ENCODE measurements around the gene PITX1.

PITX1 gene

DNA sequence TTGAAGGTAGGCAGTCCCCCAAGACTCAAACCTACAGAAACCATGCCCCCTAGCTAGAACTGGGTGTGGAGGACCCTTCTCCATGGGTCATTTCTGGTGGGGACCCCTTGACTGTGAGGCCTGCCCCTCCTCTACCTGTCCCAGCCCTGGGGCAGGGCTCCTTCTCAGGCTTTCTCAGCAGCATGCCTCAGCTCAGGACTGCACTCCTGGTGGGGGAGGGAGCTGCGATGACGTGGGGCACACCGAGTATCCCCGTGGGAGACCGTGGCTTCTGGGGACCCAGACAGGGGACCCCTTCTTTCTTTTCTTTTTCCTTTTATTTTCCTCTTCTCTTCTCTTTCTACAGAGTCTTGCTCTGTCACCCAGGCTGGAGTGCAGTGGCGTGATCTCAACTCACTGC lies 27.0 kb upstream of the PITX1 start:
- DNase-seq = no peak

DNA sequence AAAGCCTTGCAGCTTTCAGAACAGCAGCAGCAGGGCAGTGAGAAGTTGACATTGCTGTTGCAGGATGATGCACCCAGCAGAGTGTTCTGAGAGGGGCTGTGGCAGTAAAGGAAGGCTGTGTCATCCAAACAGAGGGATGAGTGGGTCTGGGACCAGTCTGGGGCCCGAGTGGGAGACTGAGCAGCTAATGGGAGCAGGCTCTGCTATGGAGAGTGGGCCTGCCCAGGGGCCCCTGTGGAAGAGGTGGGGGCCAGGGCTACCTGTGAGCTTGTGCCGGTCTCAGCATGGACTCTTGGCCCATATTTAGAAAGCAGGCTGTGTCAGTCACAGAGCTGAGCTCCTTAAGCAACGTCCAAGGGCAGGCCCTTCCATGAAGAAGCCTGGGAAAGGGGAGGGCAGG lies 26.0 kb upstream of the PITX1 start:
- DNase-seq = no peak

DNA sequence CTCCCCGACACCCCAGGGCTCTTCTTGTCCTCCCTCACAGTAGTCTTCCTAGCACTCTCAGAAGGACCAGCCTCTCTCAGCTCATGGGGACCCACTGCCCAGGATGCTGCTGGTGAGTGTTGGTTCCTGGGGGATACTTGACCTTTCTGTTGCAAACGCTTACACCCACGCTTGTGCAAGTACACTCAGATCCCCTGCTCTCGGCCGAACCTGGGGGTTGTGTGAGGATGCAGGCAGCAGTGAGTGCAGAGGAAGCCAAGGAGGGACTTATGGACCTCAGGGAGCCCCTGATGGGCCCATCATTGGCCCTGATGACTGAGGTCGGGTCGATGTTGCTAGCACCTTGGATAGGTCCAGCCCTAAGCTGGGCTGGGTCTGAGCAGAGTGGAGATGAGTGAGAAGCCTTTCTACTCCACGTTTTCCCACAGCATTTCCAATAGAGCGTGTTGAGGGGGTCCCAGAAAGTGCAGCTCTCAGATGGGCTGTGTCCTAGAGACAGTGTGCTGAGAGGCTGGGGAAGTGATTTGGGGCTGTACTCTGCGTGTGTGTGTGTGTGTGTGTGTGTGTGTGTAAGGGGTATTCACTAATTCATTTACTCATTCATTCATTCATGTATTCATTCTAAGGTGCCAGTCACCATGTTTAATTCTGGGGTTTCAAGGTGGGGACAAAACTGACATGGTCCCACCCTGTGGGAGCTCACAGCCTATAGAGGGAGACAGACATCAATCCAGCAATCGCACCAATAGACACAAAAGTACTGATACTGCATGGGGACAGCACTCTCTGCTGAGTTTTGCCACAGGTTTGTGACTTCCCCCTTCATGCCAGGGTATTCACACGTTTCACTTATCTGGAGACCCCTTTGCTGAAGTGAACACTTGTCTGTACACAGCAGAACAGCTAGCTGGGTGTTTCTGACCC lies 25.2 kb upstream of the PITX1 start:
- DNase-seq = no peak

DNA sequence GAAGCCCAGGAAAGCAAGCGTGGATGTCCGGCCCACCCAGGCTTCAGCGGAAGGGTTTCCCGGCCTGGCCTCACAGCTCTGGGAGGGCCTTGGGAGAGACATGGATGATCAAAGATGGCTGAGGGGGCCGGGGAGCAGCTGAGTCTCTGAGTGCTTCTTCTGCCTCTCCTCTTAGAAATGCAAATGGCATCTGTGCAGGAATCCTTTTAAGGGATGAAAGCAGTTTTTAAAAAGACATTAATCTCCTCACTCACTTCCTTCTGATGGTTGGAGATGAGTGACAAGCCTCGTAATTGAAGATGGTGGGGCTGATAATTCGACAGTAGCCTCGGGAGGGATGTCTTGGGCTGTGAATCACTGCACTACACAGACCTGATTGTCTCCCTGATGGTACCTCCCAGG lies 24.3 kb upstream of the PITX1 start:
- DNase-seq = no peak

- no peak for DNase-seq
These were observed 23.2 kb upstream of the PITX1 start for GRCh38 chr5:135057233-135057632.

GRCh38 chr5:135056316-135057030 lies 22.4 kb upstream of the PITX1 start:
- no peak for DNase-seq

GRCh38 chr5:135055396-135055795 lies 21.4 kb upstream of the PITX1 start:
- no peak for DNase-seq

DNA sequence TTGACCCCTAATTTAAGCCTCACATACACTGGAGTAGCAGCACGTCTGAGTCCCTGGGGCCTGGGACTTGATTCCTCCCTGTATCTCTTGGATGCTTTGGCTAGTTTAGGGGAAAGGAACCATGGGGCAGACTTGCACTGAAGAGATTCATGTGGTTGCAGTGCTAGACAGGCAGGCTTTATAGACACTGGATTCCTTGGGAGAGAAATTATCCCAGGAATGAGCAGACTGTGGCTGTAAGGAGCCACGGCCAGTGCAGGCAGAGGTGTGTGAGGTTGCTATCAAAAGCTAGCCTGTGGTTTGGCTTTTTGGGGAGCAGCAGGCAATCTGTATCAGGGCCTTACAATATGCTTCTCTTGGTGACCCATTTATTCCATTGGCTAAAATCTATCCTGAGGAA lies 20.5 kb upstream of the PITX1 start:
- DNase-seq = no peak

- no peak for DNase-seq
These were observed 20.0 kb upstream of the PITX1 start for GRCh38 chr5:135053989-135054388.

DNA sequence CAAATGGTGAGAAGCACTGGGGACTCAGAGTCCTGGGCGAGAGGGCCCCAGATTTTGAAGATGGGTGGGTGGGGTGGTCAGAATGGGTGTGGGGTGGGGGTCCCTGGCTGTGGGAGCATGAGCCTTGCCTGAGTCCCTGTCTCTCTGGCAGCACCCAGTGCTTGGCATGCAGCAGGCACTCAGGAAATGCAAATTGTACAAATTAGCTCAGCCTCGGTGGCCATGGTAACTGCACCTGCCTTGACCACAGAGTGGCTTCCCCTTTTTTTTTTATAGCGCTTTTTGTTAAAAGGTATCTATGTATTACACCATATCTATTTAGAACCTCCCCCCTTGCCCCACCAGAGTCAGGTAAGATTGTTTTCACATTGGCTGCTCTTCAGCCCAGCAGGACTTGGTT lies 19.2 kb upstream of the PITX1 start:
- DNase-seq = no peak

- no peak for DNase-seq
These were observed 18.6 kb upstream of the PITX1 start for GRCh38 chr5:135052511-135053145.

DNA sequence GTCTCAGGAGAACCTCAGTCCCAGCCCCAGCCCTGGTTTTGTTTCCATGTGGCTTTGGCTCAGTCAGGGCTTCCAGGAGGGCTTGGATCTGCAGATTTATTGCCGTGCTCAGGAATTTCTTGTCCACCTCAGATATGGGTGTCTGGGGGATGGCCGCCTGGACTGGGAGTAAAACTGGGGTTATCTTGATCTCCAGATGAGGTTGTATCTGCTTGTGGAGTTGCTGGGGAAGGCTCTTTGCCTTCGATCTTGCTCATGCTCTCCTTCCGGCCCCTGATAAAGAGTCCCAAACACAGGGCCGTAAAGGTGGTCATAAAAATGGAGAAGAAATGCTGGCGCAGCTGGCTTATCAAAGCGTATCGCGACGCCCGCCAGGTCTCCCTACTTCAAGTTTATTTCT lies 17.8 kb upstream of the PITX1 start:
- no peak for DNase-seq

- DNase-seq = no peak
These were observed 17.4 kb upstream of the PITX1 start for GRCh38 chr5:135051399-135051798.

- DNase-seq = no peak
These were observed 16.3 kb upstream of the PITX1 start for GRCh38 chr5:135050244-135050767.

GRCh38 chr5:135048930-135049329 lies 14.9 kb upstream of the PITX1 start:
- no peak for DNase-seq

DNA sequence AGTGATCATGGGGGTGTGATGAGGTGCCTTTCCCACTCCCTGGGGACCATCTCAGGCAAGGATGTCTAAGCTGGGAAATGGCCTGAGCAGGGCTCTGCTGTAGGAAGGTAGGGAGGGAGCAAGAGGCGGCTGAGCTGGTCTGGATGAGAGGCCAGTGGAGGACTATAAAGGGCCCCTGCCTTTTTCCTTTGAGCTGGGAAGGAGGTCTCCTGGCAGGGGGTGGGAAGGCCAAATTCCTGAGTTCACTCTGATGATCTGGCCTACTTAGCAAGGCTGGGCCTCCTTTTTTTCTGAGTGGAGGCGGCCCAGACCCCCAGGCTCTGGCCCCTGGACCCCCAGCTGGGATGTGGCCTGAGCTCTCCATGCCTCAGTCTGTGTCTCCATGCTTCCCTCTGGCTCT lies 14.3 kb upstream of the PITX1 start:
- DNase-seq = no peak

GRCh38 chr5:135047347-135047695 lies 13.3 kb upstream of the PITX1 start:
- DNase-seq = no peak

GRCh38 chr5:135046661-135047346 lies 12.8 kb upstream of the PITX1 start:
- no peak for DNase-seq

DNA sequence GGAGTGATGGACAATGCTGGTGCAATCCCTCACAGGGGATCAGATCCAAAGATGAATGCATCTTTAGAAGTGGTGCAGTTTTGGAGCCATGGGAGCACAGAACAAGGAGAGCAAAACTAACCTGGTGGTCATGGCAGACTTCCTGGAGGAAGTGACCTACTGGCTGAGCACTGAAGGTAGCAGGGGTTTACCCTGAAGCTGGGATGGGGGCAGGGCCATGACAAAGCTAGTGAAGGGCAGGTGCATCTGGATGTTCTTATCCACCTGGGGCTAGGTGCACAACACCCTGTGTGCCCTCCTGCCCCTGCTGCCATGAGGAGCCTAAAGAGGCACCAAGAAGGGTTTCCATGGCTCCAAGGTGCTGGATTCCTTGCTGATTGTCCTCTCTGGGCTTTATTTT lies 11.5 kb upstream of the PITX1 start:
- DNase-seq = no peak

- no peak for DNase-seq
These were observed 8.6 kb upstream of the PITX1 start for GRCh38 chr5:135042595-135042994.

GRCh38 chr5:135041726-135042125 lies 7.7 kb upstream of the PITX1 start:
- no peak for DNase-seq

DNA sequence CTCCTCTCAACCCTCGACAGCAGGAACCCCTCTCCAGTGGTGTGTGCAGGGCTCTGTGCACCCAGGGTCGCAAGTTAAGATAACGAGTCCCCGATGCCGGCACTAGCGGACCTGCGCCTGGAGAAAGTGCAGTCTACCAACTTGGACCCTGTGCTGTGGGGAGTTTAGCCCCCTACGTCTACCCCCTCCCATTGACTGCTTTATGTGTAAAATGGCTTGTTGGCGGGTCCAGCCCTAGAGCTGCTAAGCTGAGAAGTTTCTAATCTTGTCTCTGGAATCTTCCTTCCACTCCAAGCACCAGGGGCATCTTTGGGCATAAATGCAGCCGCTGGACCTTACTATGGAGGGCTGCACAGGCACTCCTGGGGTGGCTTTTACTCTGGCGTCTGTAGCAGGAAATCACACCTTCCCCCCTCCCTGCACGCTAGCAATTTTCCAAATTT lies 7.1 kb upstream of the PITX1 start:
- DNase-seq = no peak

Data from stimulated activated CD4-positive, alpha-beta T cell treated with anti-CD3 and anti-CD28 coated beads, Interleukin-2, amount 100 ng/mL, for 24 hours (primary cell).